Peyer's patch (tissue), 4 donors: ENCODE results near the gene TNKS1BP1.

Source experiments
- POLR2A ChIP-seq, 2 donors: fragments of 450-650 bp; IDR thresholded peaks; one replicate each; pipeline ENCODE4 v1.5.1; 2017; ENCODE audit warnings: antibody characterized with exemption in 2 of 2, mild to moderate bottlenecking in 2 of 2, moderate library complexity in 2 of 2
- TF ChIP-seq, protein P1 (sequence below), 6 experiments: fragments of 450-650 bp in 4 of 6; fragments of 200-600 bp in 2 of 6; sonication (generic) in 1 of 6; IDR thresholded peaks; one replicate each; pipeline ENCODE4 v1.5.1; 2017 to 2019; ENCODE audit warnings: antibody characterized with exemption in 6 of 6, mild to moderate bottlenecking in 3 of 6, moderate library complexity in 1 of 6

DNA sequence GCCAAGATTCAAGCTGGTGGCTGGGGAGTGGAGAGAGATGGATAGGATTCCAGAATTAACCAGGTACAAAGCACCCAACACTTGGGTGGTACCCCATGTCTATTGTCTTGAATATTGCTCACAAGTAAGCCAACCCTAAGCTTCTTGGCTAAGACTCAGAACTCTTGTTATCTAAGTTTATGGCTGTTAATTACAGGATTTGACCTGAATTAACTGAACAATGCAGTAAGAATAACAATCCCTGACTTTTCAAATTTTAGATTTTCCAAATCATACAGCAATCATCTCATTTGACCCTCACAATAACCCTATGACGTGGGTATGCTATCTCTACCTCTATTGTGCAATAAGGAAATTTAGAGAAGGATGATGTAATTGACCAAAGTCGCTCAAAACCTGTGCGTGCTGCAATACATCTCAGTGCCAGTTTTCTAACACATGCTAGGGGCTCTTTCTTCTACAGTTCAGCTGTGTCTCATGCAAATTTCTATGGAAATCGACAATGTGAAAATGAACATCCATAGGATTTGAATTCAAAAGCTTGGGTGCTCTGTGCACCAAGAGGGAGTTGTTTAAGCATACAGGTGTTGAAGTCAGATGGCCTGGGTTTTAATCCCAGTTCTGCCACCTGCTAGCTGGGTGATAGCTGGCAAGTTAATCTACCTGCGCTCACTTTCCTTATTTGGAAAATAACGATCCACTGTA is 47.6 kb downstream of the TNKS1BP1 start:
- TF ChIP-seq, protein P1, sequence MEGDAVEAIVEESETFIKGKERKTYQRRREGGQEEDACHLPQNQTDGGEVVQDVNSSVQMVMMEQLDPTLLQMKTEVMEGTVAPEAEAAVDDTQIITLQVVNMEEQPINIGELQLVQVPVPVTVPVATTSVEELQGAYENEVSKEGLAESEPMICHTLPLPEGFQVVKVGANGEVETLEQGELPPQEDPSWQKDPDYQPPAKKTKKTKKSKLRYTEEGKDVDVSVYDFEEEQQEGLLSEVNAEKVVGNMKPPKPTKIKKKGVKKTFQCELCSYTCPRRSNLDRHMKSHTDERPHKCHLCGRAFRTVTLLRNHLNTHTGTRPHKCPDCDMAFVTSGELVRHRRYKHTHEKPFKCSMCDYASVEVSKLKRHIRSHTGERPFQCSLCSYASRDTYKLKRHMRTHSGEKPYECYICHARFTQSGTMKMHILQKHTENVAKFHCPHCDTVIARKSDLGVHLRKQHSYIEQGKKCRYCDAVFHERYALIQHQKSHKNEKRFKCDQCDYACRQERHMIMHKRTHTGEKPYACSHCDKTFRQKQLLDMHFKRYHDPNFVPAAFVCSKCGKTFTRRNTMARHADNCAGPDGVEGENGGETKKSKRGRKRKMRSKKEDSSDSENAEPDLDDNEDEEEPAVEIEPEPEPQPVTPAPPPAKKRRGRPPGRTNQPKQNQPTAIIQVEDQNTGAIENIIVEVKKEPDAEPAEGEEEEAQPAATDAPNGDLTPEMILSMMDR (IDR thresholded peaks at IDR 0.05) = no peak
- TF ChIP-seq POLR2A (IDR thresholded peaks at IDR 0.05) = no peak
